GM12878 (cell line): ENCODE data around the gene TCF20.

Experiments used
- EZH2 ChIP-seq: IDR thresholded peaks from 2 replicates; pipeline ENCODE4 v1.6.1; 2012; ENCODE audit warnings: low read depth, mild to moderate bottlenecking, control low read depth, inconsistent platforms, low read length, borderline replicate concordance; ENCODE audit not compliant: control insufficient read depth
- GABPA ChIP-seq: IDR thresholded peaks from 2 replicates; pipeline ENCODE4 v1.6.1; 2014; ENCODE audit warnings: antibody characterized with exemption, low read depth, mild to moderate bottlenecking, inconsistent platforms
- SIN3A ChIP-seq: IDR thresholded peaks from 2 replicates; pipeline ENCODE4 v1.6.1; 2012; ENCODE audit warnings: low read depth, low read length, improper control_type of control experiment

- no peak for TF ChIP-seq EZH2
- TF ChIP-seq GABPA = no peak
- TF ChIP-seq SIN3A = no peak
These were observed 14.2 kb downstream of the TCF20 start for GRCh38 chr22:42256220-42256619.
